Measurements from ENCODE around the gene GRN. TPM values are rescaled to one million over a fixed set of nuclear protein-coding genes. Genes with fewer than 3 reads are reported as not detected.

Gene GRN
- total RNA-seq, 4 donors from 2014 or later, result 169 to 313 (median 260) TPM

DNA sequence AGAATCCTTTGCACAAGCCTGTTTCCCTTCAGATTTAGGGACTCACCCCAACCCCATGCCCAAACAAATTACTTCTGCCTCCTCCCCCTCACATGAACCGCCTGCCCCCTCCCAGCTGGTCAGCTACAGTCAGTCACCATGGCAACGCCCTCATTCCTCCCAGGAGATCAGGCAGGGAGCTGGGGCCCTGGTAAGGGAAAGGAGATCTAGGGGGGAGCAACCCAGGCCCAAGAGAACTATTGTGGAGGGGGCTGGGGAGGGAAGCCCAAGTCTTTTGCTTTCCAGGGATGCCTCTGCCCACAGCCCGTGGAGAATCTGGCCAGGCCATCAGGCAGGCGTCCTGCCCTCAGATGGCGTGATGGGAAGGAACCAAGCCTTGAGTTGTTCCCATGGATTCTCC lies 15.7 kb downstream of the GRN start:
- WGBS, result 61% methylated on average over 5 of the region's 5 CpGs
- H3K4me1 ChIP-seq, result peaks cover 18 to 30% (median 24%) of the 10 kb centered on the region in 4 donors
- intact Hi-C loops (cut with DNase I), result no loop called here
- no peaks in the 10 kb centered on the region for H3K9me3 ChIP-seq
- no peaks in the 10 kb centered on the region for H3K36me3 ChIP-seq
- no peak overlapping the region for H3K27ac ChIP-seq (replicated peaks in 1 of 4)
- DNase-seq (ENCODE audit: extremely low spot score), result no peak
- H3K4me3 ChIP-seq, result no peak overlapping the region
- peaks cover 0 to 21% (median 0%) of the 10 kb centered on the region in 4 donors for H3K27me3 ChIP-seq
- TF ChIP-seq POLR2A (IDR thresholded peaks at IDR 0.05; ENCODE audit: low read depth) (no peak), POLR2AphosphoS5 (IDR thresholded peaks at IDR 0.05) (no peak), CTCF (IDR thresholded peaks at IDR 0.05) (no peak), EP300 (IDR thresholded peaks at IDR 0.05) (no peak)

- DNase-seq (ENCODE audit: extremely low spot score), result no peak
- H3K27ac ChIP-seq (replicated peaks in 1 of 4), result no peak overlapping the region
- no peaks in the 10 kb centered on the region for H3K36me3 ChIP-seq
- intact Hi-C loops (cut with DNase I), result no loop called here
- 68% methylated on average over 10 of the region's 11 CpGs for WGBS
- peaks cover 18 to 30% (median 24%) of the 10 kb centered on the region in 4 donors for H3K4me1 ChIP-seq
- no peak overlapping the region for H3K4me3 ChIP-seq
- TF ChIP-seq CTCF (IDR thresholded peaks at IDR 0.05) (no peak), POLR2A (IDR thresholded peaks at IDR 0.05; ENCODE audit: low read depth) (no peak), POLR2AphosphoS5 (IDR thresholded peaks at IDR 0.05) (no peak), EP300 (IDR thresholded peaks at IDR 0.05) (no peak)
- H3K9me3 ChIP-seq, result no peaks in the 10 kb centered on the region
- peaks cover 0 to 29% (median 0%) of the 10 kb centered on the region in 4 donors for H3K27me3 ChIP-seq
Observed at GRCh38 chr17:44361292-44362260, 16.5 kb downstream of the GRN start.

DNA sequence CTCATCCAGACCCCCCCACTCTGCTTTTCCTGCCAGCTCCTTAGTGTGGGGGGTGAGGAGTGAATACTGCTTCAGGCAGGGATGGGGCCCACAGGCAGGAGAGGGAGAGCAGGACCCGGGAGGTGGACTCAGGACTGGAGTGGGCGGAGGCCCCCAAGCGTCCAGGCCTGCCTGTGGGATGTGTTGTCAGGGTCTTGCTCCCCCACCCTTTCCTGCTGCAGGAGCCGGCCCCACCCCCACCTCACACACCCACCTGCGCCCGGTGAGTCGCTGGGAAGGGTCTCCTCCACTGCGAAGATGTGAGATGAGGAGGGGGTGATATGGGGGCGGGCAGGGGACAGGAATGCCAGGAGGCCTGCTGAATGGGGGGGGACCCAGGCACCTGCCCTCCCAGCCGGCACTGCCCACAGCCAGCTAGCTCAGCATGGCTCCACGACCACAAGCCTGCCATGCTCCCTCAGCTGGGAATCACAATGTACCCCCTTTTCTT lies 17.4 kb downstream of the GRN start:
- 15% methylated on average over 8 of the region's 11 CpGs for WGBS
- peaks cover 0 to 30% (median 0%) of the 10 kb centered on the region in 4 donors for H3K27me3 ChIP-seq
- no peak overlapping the region for H3K27ac ChIP-seq (replicated peaks in 1 of 4)
- H3K36me3 ChIP-seq, result no peaks in the 10 kb centered on the region
- intact Hi-C loops (cut with DNase I), result no loop called here
- peak overlapping the region; percentile 66 to 72 (median 68) for H3K4me3 ChIP-seq
- H3K9me3 ChIP-seq, result no peaks in the 10 kb centered on the region
- H3K4me1 ChIP-seq, result peaks cover 18 to 30% (median 24%) of the 10 kb centered on the region in 4 donors
- no peak for DNase-seq (ENCODE audit: extremely low spot score)
- TF ChIP-seq EP300 (IDR thresholded peaks at IDR 0.05), result no peak
- TF ChIP-seq POLR2AphosphoS5 (IDR thresholded peaks at IDR 0.05), result no peak
- no peak for TF ChIP-seq POLR2A (IDR thresholded peaks at IDR 0.05; ENCODE audit: low read depth)
- no peak for TF ChIP-seq CTCF (IDR thresholded peaks at IDR 0.05)

- WGBS, result 1% methylated on average over 27 of the region's 45 CpGs
- H3K27ac ChIP-seq (replicated peaks in 1 of 4), result peak overlapping the region in 3 of 4 donors; percentile 18 to 46 (median 45)
- peak overlapping the region; percentile 66 to 72 (median 68) for H3K4me3 ChIP-seq
- DNase-seq (ENCODE audit: extremely low spot score), result no peak
- intact Hi-C loops (cut with DNase I), result no loop called here
- no peaks in the 10 kb centered on the region for H3K9me3 ChIP-seq
- H3K36me3 ChIP-seq, result no peaks in the 10 kb centered on the region
- H3K27me3 ChIP-seq, result peaks cover 0 to 30% (median 0%) of the 10 kb centered on the region in 4 donors
- TF ChIP-seq EP300 (IDR thresholded peaks at IDR 0.05) (no peak), CTCF (IDR thresholded peaks at IDR 0.05) (no peak), POLR2A (IDR thresholded peaks at IDR 0.05; ENCODE audit: low read depth) (no peak), POLR2AphosphoS5 (IDR thresholded peaks at IDR 0.05) (no peak)
- peaks cover 18 to 30% (median 24%) of the 10 kb centered on the region in 4 donors for H3K4me1 ChIP-seq
Observed at GRCh38 chr17:44362949-44363612, 18.0 kb downstream of the GRN start.
